NCI-H128 (cell line): Measurements from ENCODE around the gene CARNS1.

ENCODE experiments used
- DNase-seq: peaks from one replicate; lab custom pipeline; 2025; ENCODE audit not compliant: unreplicated experiment; lab: John Stamatoyannopoulos, UW

The CARNS1 gene

GRCh38 chr11:67375320-67376055 is 40.0 kb upstream of the CARNS1 start:
- DNase-seq: no peak

- DNase-seq: no peak
Measured at GRCh38 chr11:67376063-67376820, 39.2 kb upstream of the CARNS1 start.

DNA sequence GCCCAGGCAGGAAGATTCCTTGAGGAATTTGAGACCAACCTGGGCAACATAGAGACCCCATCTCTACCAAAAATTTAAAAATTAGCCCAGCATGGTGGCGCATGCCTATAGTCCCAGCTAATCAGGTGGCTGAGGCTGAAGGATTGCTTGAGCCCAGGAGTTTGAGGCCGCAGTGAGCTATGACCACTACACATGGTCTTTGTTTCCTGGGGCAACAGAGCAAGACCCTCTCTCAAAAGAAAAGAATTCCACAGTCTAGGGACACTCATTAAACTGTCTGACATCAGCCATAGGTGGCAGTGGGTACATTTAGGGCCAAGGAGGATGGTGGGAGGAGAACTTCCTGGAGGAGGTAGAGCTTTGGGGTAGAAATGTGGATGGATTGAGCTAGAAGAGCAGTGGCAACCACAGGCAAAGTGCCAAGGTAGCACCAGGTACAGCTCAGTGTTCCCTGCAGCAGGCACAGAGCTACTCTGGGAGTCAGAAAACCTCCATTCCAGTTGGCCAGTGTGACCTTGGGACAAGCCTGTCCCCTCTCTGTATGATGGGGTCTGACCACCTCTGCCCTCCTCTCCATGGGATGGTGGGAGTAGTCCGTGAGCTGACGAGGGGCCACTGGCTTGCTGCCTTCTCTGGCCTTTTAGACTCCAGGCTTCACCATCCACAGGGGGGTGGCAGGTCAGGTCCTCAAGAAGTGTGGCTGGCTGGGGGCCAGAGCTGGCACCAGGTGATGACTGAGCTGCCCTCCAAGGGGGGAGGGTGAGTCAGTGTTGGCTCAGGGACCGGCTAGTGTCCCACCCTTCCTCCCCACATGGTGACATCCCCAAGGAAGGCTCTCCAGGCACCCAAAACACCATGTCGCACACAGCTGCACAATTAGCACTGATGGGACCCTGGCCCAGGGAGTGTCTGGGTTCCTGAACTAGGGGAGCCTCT is 38.3 kb upstream of the CARNS1 start:
- no peak for DNase-seq

GRCh38 chr11:67378544-67378943 is 36.9 kb upstream of the CARNS1 start:
- DNase-seq: no peak

DNA sequence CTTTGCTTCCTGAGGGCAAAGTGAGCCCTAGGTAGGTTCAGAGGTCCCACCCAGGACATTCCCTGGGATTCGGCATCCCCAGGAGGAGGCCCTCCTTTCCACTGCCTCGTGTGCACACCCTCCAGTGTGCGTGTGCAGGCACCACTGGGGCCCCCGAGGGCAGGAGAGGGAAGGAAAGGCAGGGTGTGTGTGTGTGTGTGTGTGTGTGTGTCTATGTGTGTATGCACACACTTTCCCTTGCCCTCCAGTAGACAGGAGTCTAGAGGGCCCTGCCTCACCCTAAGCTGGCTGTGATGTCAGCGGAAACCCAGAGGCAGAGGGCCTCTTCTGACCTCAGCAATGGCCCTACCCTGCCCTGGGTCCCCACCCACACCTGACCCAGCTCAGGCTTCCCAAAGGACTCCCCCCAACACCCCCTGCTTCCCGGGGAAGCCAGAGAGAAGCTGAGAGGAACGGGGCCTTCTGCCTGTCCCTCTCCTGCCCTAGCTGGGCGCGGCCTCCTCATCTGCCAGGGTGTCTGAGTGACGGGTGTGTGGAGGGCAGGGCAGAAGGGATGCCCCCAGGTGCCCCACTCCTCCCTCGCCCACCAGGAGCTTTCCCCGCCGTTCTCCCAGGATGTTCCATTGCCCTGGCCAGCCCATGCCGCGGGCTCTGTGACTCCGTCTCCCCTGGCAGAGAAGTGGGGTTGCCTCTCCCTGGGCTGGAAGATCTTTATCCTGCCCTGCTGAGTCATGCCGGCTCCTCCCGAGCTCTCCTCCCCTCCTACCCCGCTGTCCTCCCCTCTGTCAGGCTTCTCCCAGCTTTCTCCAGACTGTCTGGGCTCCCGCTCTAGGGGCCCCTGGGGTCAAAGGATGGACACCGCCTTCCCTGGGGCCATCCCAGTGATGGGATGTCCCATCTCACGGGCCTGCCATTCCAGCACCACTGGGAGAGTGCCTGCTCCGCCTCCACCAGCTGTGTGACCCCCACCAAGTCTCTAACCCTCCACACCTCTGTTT is 36.1 kb upstream of the CARNS1 start:
- DNase-seq: no peak

DNA sequence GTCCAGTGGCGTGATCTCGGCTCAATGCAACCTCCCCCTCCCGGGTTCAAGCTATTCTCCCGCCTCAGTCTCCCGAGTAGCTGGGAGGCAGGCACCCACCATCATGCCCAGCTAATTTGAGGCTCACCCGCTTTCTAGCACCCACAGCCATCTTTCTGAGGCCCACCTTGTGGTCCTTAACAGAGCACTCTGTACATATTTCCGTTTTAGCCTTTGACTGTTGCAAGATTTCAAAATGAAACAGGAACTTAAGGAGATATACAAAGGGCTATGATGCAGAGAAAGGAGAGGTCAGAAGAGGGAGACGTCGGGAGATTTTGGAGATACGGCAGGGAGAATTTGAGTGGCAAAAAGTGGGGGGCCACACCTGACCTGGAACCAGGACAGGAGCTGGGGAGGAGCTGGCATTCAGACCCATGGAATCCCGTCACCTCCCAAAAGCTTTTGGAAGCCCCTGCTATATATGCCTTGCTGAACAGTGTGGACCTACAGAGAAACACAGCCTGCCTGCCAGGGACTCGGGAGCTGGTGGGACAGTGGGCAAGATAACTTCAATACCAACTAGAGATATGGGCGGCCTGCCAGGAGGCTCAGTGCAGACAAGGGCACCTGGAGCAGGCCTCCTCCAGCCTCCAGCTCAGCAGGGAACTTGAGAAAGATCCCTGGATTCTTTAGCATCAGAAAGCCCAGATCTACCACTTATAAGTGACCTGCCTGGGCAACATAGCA is 34.1 kb upstream of the CARNS1 start:
- no peak for DNase-seq

DNA sequence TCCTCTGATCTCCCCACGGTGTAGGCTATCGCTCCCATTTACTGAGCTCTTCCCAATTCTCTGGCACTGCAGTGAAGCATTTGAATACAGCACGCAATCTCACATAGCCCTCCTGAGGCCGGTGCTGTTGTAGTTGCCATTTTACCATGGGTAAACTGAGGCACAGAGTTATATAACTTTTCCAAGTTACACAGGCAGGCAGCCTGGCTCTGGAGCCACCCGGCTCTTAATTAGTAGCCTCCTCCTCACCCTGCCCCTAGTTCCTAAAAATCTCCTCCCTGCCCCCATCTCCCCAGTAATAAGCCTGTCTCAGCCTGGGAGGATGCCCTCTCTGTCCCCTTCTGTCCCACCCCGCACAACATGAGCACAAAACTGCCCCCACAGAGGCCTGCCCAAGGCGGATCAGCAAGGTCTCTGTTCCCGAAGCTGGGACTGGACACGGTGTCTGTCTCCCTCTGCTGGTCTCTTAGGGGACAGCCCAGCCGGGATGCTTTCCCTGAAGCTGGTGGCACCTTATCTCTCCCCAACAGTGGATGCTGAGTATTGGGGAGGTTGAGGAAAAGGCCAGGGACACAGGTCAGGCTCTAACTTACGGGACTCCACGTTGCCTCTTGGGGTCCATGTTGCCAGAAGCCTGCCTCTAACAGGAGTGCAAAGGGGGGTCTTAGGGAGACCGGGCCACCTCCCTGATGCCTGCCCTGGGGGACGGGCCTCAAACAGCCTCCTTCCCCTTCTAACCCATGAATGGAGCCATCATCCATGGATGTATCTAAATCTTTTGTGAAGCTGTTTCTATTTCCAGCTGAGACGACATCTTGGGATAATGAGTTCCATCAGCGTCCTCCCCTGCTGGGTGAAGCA is 33.0 kb upstream of the CARNS1 start:
- peak; percentile 48 for DNase-seq

DNA sequence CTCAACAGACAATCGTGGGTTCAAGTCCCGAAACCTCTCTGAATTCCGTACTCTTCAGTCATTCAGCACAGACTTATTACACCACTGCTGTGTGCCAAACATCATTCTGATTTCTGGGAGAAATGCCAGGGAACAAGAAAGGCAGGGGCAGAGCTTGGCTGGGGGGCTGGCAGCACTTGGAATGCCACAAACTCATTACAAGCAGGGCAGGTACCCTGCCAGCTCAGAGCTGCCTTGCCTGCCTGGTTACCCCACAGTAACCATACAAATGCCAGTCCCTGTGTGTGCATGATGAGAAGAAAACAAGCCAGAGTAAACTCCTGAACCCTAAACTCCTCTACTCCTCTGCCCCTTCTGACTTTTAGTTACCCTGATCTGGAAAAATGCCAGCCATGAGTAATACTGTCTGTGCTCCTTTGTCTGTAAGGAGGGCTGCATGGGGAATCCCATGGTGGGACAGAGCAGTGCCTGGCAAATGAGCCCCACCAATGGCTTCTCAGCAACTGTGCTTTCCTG is 30.6 kb upstream of the CARNS1 start:
- DNase-seq: no peak

DNA sequence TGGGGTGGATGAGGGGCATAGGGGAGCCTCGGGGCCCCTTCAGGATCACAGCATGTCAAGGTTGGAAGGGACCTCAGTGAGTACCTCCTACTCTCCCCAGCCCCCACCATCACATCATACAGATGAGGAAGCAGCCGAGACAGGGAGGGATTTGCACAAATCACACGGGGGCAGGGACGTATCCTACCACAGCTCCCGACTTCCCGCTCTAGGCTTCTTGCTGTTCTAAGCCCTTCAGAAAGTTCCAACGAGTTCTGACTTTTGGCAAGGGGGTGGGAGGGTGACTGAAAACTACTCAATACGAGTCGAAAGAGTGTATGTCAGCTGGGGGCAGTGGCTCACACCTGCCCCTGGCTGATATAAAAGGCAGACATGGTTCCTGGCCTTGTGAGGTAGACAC is 28.4 kb upstream of the CARNS1 start:
- no peak for DNase-seq

DNA sequence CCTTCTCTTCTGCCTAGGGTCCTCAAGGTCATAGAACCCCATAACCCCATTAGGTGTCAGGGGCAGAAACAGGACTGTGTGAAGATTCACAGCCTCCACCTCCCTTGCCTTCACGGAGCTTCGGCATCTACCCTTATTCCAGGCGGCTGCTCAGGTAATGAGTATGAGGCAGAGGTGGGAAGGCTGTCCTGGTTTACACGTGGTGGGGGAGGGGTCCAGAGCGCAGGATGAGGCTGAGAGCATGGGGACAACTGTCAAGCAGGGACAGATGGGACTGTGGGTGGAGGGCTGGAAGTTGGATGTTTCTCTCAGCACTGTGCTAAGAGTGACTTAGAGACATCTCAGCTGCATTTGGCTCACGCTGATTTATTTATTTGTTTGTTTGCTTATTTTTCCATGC is 28.0 kb upstream of the CARNS1 start:
- no peak for DNase-seq

DNA sequence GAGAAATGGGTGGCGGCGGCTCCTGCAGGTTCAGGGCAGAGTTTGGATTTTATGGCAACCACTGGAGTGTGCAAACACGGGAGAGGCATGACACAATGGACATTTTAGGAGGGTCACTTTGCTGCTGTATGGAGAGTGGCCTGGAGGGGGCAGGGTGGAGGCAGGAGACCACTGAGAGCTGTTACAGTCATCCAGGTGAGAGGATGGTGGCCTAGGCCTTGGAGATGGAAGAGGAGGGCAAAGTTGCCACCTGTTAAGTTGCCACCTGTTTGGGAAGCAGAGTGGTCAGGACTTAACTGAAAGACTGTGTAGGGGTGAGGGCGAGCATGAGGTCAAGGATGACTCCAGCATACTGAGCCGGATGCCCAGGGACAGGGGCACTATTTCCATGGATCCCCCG is 26.0 kb upstream of the CARNS1 start:
- no peak for DNase-seq

DNA sequence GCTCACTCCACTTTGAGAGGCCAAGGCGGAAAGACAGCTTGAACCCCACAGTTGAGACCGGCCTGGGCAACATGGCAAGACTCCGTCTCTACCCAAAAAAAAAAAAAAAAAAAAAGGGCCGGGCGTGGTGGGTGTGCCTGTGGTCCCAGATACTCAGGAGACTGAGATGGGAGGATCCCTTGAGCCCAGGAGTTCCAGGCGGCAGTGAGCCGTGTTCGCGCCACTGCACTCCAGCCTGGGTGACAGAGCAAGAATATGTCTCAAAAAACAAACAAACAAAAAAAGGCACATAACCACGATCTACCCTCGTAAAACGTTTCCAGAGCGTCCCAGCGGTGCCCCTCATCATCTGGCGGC is 24.6 kb upstream of the CARNS1 start:
- DNase-seq: no peak

GRCh38 chr11:67391304-67392182 is 23.9 kb upstream of the CARNS1 start, which contains the start of gene RAD9A:
Gene RAD9A (plus strand): TSS chr11:67391986. CDS start chr11:67392045, 59 bp downstream.
- peak; percentile 88 for DNase-seq

GRCh38 chr11:67392183-67392715 is 23.2 kb upstream of the CARNS1 start:
- no peak for DNase-seq

DNA sequence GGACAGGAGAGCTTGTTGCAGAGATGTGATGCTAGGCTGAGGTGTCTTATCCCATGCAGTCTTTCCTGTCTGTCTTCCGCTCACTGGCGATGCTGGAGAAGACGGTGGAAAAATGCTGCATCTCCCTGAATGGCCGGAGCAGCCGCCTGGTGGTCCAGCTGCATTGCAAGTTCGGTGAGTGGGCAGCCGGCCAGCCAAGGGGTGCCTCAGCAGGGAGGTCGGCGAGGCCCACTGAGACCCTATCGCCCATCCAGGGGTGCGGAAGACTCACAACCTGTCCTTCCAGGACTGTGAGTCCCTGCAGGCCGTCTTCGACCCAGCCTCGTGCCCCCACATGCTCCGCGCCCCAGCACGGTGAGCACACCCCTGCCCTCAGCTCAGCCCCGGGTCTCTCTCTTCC is 22.0 kb upstream of the CARNS1 start:
- no peak for DNase-seq

DNA sequence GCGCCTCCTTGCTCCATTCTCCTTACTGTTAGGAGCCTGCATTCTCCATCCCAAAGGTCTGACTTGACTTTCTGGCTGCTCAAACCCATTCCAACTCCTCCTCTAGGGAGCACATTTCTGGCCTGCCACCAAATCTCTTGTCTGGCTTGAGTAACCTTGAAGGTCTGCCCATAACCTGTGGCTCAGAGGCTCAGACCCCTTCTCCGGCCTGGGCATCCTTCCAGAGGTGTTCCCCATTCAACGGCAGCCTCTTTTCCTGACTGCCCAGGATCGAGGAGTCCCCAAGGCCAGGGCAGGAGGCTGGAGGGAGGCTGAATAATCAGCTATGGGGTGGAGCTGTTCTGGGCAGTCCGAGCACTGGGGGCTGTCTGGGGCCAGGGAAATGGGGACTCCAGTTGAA is 21.5 kb upstream of the CARNS1 start:
- DNase-seq: no peak

DNA sequence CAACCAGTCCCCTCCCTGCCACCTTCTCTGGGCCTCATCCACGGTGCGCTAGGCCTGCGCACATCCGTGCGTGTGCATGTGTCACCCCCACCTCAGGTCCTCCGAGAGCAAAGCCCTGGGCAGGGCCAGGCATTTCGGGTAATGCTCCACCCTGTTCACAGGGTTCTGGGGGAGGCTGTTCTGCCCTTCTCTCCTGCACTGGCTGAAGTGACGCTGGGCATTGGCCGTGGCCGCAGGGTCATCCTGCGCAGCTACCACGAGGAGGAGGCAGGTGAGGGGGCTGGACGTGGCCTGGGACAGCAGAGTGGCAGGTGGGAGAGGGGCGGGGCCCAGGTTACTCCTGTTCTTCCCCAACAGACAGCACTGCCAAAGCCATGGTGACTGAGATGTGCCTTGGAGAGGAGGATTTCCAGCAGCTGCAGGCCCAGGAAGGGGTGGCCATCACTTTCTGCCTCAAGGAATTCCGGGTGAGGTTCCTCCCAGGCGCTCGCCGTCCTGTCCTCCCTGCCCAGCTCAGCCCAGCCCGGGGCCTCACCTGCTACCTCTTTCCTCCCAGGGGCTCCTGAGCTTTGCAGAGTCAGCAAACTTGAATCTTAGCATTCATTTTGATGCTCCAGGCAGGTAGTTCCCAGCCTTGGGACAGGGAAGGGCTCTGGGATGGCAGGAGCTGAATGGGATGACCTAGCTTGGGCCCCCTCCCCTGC is 19.8 kb upstream of the CARNS1 start:
- DNase-seq: no peak
